HCT116 (cell line): ENCODE results near the gene CASQ1. TPM values are rescaled to one million over a fixed set of nuclear protein-coding genes. Genes with fewer than 3 reads are reported as not detected.

Experiments
- ATAC-seq: fragments of 200-7000 bp; cut with Tn5 transposase; 2 replicates; pipeline ENCODE4 v1.9.1; 2020; ENCODE audit warnings: mild to moderate bottlenecking, moderate library complexity
- BruUV-seq: library from RNA; stranded (reverse); fragments of 400-500 nt; replicated peaks from 2 replicates; lab custom pipeline; 2021; lab: Mats Ljungman, UMichigan
- CTCF ChIA-PET: fragments of 300-600 bp; sonication (Branson Sonifier 250); formaldehyde crosslinking; loops from one replicate; lab custom pipeline; 2021; ENCODE audit warnings: antibody characterized with exemption; lab: Charles Lee
- POLR2A ChIA-PET: fragments of 300-600, 350-600 bp; sonication (Branson Sonifier 250); formaldehyde crosslinking; loops from one replicate; lab custom pipeline; 2021; ENCODE audit warnings: antibody characterized with exemption; lab: Charles Lee
- RAD21 ChIA-PET, 2 experiments: fragments of 300-600 bp; sonication (Branson Sonifier 250); formaldehyde crosslinking; loops; one replicate each; lab custom pipeline; 2023; ENCODE audit warnings: low total read pairs in 2 of 2; ENCODE audit not compliant: uncharacterized antibody in 2 of 2, unreplicated experiment in 2 of 2, low non-redundant PET in 1 of 2; lab: Charles Lee
- DNase-seq: peaks from one replicate; pipeline ENCODE4 v3.0.0-alpha.2; 2010; ENCODE audit warnings: low read depth, low spot score
- H2AFZ ChIP-seq: fragments of 200-600 bp; shearing (Covaris generic), sonication (generic); 2 replicates; pipeline ENCODE4 v1.6.1; 2017; ENCODE audit warnings: low read depth, mixed run types, mixed read lengths, antibody characterized with exemption, low read length; ENCODE audit not compliant: poor library complexity, severe bottlenecking
- H3K27ac ChIP-seq: 2 replicates; pipeline ENCODE4 v1.5.1; 2012; ENCODE audit warnings: low read depth, low read length
- H3K27me3 ChIP-seq: fragments of 200-600 bp; sonication (generic); 2 replicates; pipeline ENCODE4 v1.6.1; 2016; ENCODE audit warnings: mixed run types, low read length, mixed read lengths; ENCODE audit not compliant: insufficient read depth
- H3K36me3 ChIP-seq, 2 experiments: fragments of 200-500 bp in 1 of 2; fragments of 200-600 bp in 1 of 2; sonication (Bioruptor generic) in 1 of 2; sonication (generic) in 1 of 2; 2 replicates each; pipeline versions ENCODE4 v1.5.1 to v1.6.1; 2014 to 2016; ENCODE audit warnings: low read length in 2 of 2, inconsistent platforms in 1 of 2, mixed read lengths in 1 of 2, mixed run types in 1 of 2; ENCODE audit not compliant: insufficient read depth in 2 of 2, control insufficient read depth in 1 of 2
- H3K4me1 ChIP-seq, 2 experiments: fragments of 200-600 bp in 1 of 2; sonication (generic) in 1 of 2; 2 replicates each; pipeline versions ENCODE4 v1.5.1 to v1.6.1; 2012 to 2017; ENCODE audit warnings: low read length in 2 of 2, inconsistent platforms in 1 of 2, mild to moderate bottlenecking in 1 of 2, mixed read lengths in 1 of 2, mixed run types in 1 of 2, moderate library complexity in 1 of 2; ENCODE audit not compliant: insufficient read depth in 2 of 2, control insufficient read depth in 1 of 2
- H3K4me2 ChIP-seq: fragments of 200-600 bp; sonication (generic); 2 replicates; pipeline ENCODE4 v1.6.1; 2017; ENCODE audit warnings: mixed run types, low read length, mixed read lengths
- H3K4me3 ChIP-seq, 2 experiments: fragments of 200-600 bp in 1 of 2; sonication (generic) in 1 of 2; replicated peaks in 1 of 2; 2 replicates each; pipeline ENCODE4 v1.5.1; 2011 to 2016; ENCODE audit warnings: low read length in 2 of 2, control low read depth in 1 of 2, low read depth in 1 of 2, mild to moderate bottlenecking in 1 of 2, mixed read lengths in 1 of 2, mixed run types in 1 of 2
- H3K79me2 ChIP-seq: fragments of 200-600 bp; sonication (generic); 2 replicates; pipeline ENCODE4 v1.6.1; 2017; ENCODE audit warnings: mild to moderate bottlenecking, mixed run types, low read length, moderate library complexity, mixed read lengths; ENCODE audit not compliant: insufficient read depth
- H3K9ac ChIP-seq: fragments of 200-600 bp; sonication (generic); 2 replicates; pipeline ENCODE4 v1.6.1; 2016; ENCODE audit warnings: low read length, mixed read lengths
- H3K9me2 ChIP-seq: fragments of 200-600 bp; sonication (generic), shearing (Covaris generic); 2 replicates; pipeline ENCODE4 v1.6.1; 2017; ENCODE audit warnings: mixed run types, mild to moderate bottlenecking, moderate library complexity; ENCODE audit not compliant: insufficient read depth
- H3K9me3 ChIP-seq, 2 experiments: fragments of 200-500 bp in 1 of 2; fragments of 200-600 bp in 1 of 2; sonication (Bioruptor generic) in 1 of 2; sonication (generic) in 1 of 2; 2 replicates each; pipeline ENCODE4 v1.6.1; 2014 to 2017; ENCODE audit warnings: low read length in 2 of 2, mixed read lengths in 2 of 2, inconsistent platforms in 1 of 2, low read depth in 1 of 2, mild to moderate bottlenecking in 1 of 2, mixed run types in 1 of 2, moderate library complexity in 1 of 2; ENCODE audit not compliant: control insufficient read depth in 1 of 2, insufficient read depth in 1 of 2
- H4K20me1 ChIP-seq: fragments of 200-600 bp; sonication (generic), shearing (Covaris generic); 2 replicates; pipeline ENCODE4 v1.6.1; 2017; ENCODE audit warnings: mixed run types, mild to moderate bottlenecking, moderate library complexity; ENCODE audit not compliant: insufficient read depth
- CEBPB ChIP-seq: IDR thresholded peaks from 2 replicates; pipeline ENCODE4 v1.6.1; 2012; ENCODE audit warnings: low read depth
- EGR1 ChIP-seq: IDR thresholded peaks from 2 replicates; pipeline ENCODE4 v1.6.1; 2012; ENCODE audit warnings: low read depth
- ELF1 ChIP-seq: IDR thresholded peaks from 2 replicates; pipeline ENCODE4 v1.6.1; 2012; ENCODE audit warnings: low read depth, borderline replicate concordance
- EZH2 ChIP-seq: fragments of 200-600 bp; sonication (generic); IDR thresholded peaks from 2 replicates; pipeline ENCODE4 v1.6.1; 2017; ENCODE audit warnings: antibody characterized with exemption, mixed run types
- FOSL1 ChIP-seq: IDR thresholded peaks from 2 replicates; pipeline ENCODE4 v1.6.1; 2012; ENCODE audit warnings: low read depth
- JUND ChIP-seq: IDR thresholded peaks from 2 replicates; pipeline ENCODE4 v1.6.1; 2012
- MAX ChIP-seq: IDR thresholded peaks from 2 replicates; pipeline ENCODE4 v1.6.1; 2012
- RAD21 ChIP-seq: IDR thresholded peaks from 2 replicates; pipeline ENCODE4 v1.6.1; 2012; ENCODE audit warnings: low read depth, mild to moderate bottlenecking
- SIN3A ChIP-seq: IDR thresholded peaks from 2 replicates; pipeline ENCODE4 v1.6.1; 2012; ENCODE audit warnings: low read depth
- SP1 ChIP-seq: IDR thresholded peaks from 2 replicates; pipeline ENCODE4 v1.6.1; 2012; ENCODE audit warnings: low read depth
- TCF7L2 ChIP-seq: IDR thresholded peaks from 2 replicates; pipeline ENCODE4 v1.7.0; 2011; ENCODE audit warnings: borderline replicate concordance, inconsistent platforms; ENCODE audit not compliant: insufficient read depth, insufficient read length; ENCODE audit errors: extremely low read depth
- YY1 ChIP-seq: IDR thresholded peaks from 2 replicates; pipeline ENCODE4 v1.6.1; 2011; ENCODE audit warnings: low read length, low read depth, moderate library complexity, mild to moderate bottlenecking; ENCODE audit not compliant: insufficient replicate concordance; ENCODE audit errors: extremely low read depth
- ZFX ChIP-seq: fragments of 450-650 bp; IDR thresholded peaks from 2 replicates; pipeline ENCODE4 v1.6.1; 2017
- ZNF274 ChIP-seq: fragments of 200-500 bp; sonication (Bioruptor generic); IDR thresholded peaks from 2 replicates; pipeline ENCODE4 v1.6.1; 2014; ENCODE audit warnings: mild to moderate bottlenecking, low read depth, low read length, inconsistent platforms
- intact Hi-C: fragments of 100-400 bp; cut with micrococcal nuclease; formaldehyde crosslinking; loops from 2 replicates; pipeline ENCODE4 v1.10.0; 2022
- total RNA-seq: library from RNA; stranded (reverse); gene quantifications from one replicate; pipeline ENCODE4 v1.2.1, GENCODE V29; 2021; ENCODE audit not compliant: unreplicated experiment
- TF ChIP-seq, protein P1 (sequence below): IDR thresholded peaks from 2 replicates; pipeline ENCODE4 v1.6.1; 2012

Gene CASQ1
- total RNA-seq, 1 experiment from 2014 or later = not detected

GRCh38 chr1:160178731-160179130, 11.6 kb upstream of the CASQ1 start:
- H3K9me3 ChIP-seq = no peaks in the 10 kb centered on the region
- ATAC-seq = no peak
- H2AFZ ChIP-seq = no peak overlapping the region
- RAD21 ChIA-PET = no interaction called here
- no peak overlapping the region for H3K9ac ChIP-seq
- POLR2A ChIA-PET = no interaction called here
- H3K4me2 ChIP-seq = no peak overlapping the region
- TF ChIP-seq ZNF274 (no peak), MAX (no peak), ELF1 (no peak), EGR1 (no peak), YY1 (no peak), CEBPB (no peak), SP1 (no peak), JUND (no peak), RAD21 (no peak), FOSL1 (no peak), EZH2 (no peak), ZFX (no peak), SIN3A (no peak), TCF7L2 (no peak)
- TF ChIP-seq, protein P1, sequence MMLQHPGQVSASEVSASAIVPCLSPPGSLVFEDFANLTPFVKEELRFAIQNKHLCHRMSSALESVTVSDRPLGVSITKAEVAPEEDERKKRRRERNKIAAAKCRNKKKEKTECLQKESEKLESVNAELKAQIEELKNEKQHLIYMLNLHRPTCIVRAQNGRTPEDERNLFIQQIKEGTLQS = no peak
- no peaks in the 10 kb centered on the region for H4K20me1 ChIP-seq
- H3K27me3 ChIP-seq = no peaks in the 10 kb centered on the region; the same call in 1 of the 2 replicates
- no peak overlapping the region for H3K4me3 ChIP-seq
- CTCF ChIA-PET = interaction anchor here (0.9 to 1.5 kb wide), 2 partner anchors 15 to 73 kb away, joined by 3 to 6 read pairs; no protein-coding TSS in a partner anchor
- BruUV-seq = no TSS peak
- no peak for DNase-seq
- H3K27ac ChIP-seq = no peak overlapping the region
- no peaks in the 10 kb centered on the region for H3K79me2 ChIP-seq
- no peaks in the 10 kb centered on the region for H3K36me3 ChIP-seq
- H3K9me2 ChIP-seq = no peaks in the 10 kb centered on the region
- intact Hi-C loops = no loop called here
- H3K4me1 ChIP-seq = no peaks in the 10 kb centered on the region
